Hepatocyte (in vitro differentiated cells): ENCODE results near the gene ITM2C. TPM values are rescaled to one million over a fixed set of nuclear protein-coding genes. Genes with fewer than 3 reads are reported as not detected.

Source experiments
- DNase-seq: peaks from one replicate; pipeline ENCODE4 v3.0.0-alpha.2; 2016; ENCODE audit warnings: low spot score
- H2AFZ ChIP-seq: fragments of 200-600 bp; sonication (generic); 2 replicates; pipeline ENCODE4 v1.6.0; 2016; ENCODE audit warnings: antibody characterized with exemption, mild to moderate bottlenecking
- H3K27ac ChIP-seq: fragments of 200-600 bp; sonication (generic); 2 replicates; pipeline ENCODE4 v1.5.1; 2016; ENCODE audit warnings: mild to moderate bottlenecking
- H3K27me3 ChIP-seq: fragments of 200-600 bp; sonication (generic); 2 replicates; pipeline ENCODE4 v1.6.1; 2016
- H3K36me3 ChIP-seq: fragments of 200-600 bp; sonication (generic); replicated peaks from 2 replicates; pipeline ENCODE4 v1.5.1; 2016; ENCODE audit warnings: low read depth; ENCODE audit not compliant: insufficient read depth
- H3K4me1 ChIP-seq: fragments of 200-600 bp; sonication (generic); 2 replicates; pipeline ENCODE4 v1.5.1; 2016; ENCODE audit warnings: mild to moderate bottlenecking, moderate library complexity; ENCODE audit not compliant: insufficient read depth
- H3K4me2 ChIP-seq: fragments of 200-600 bp; sonication (generic); 2 replicates; pipeline ENCODE4 v1.6.0; 2016
- H3K4me3 ChIP-seq: fragments of 200-600 bp; sonication (generic); 2 replicates; pipeline ENCODE4 v1.5.1; 2016; ENCODE audit warnings: mild to moderate bottlenecking
- H3K79me2 ChIP-seq: fragments of 200-600 bp; sonication (generic); 2 replicates; pipeline ENCODE4 v1.6.0; 2017; ENCODE audit warnings: mild to moderate bottlenecking
- H3K9me2 ChIP-seq: fragments of 200-600 bp; sonication (generic); replicated peaks from 2 replicates; pipeline ENCODE4 v1.6.0; 2017; ENCODE audit warnings: mild to moderate bottlenecking; ENCODE audit not compliant: insufficient read depth
- H3K9me3 ChIP-seq: fragments of 200-600 bp; sonication (generic); 2 replicates; pipeline ENCODE4 v1.5.1; 2016; ENCODE audit warnings: low read depth, mild to moderate bottlenecking
- H4K20me1 ChIP-seq: fragments of 200-600 bp; sonication (generic); 2 replicates; pipeline ENCODE4 v1.6.0; 2016; ENCODE audit warnings: mild to moderate bottlenecking; ENCODE audit not compliant: insufficient read depth, poor library complexity, severe bottlenecking
- CTCF ChIP-seq: fragments of 200-600 bp; sonication (generic); IDR thresholded peaks from 2 replicates; pipeline ENCODE4 v1.5.1; 2016; ENCODE audit warnings: antibody characterized with exemption, mild to moderate bottlenecking; ENCODE audit not compliant: poor library complexity
- EZH2 ChIP-seq: fragments of 200-600 bp; sonication (generic); IDR thresholded peaks from 2 replicates; pipeline ENCODE4 v1.6.1; 2016; ENCODE audit warnings: antibody characterized with exemption, mild to moderate bottlenecking, borderline replicate concordance
- EZH2phosphoT487 ChIP-seq: fragments of 200-600 bp; sonication (generic); IDR thresholded peaks from one replicate; pipeline ENCODE4 v1.6.1; 2018; ENCODE audit warnings: antibody characterized with exemption, mild to moderate bottlenecking, low read depth, moderate library complexity; ENCODE audit not compliant: unreplicated experiment, severe bottlenecking
- WGBS: methylation state at CpG from one replicate; pipeline ENCODE4 v1.1.6; 2016; ENCODE audit warnings: low lambda C conversion rate; ENCODE audit errors: missing lambda C conversion rate; 5-methylcytosine and 5-hydroxymethylcytosine counted together
- polyA plus RNA-seq: library from polyadenylated mRNA; unstranded; fragments of >200 nt; fragmentation: Nextera tagmentation; extraction: Ambion mirVana; gene quantifications from 2 replicates; pipeline ENCODE4 v1.2.1, GENCODE V29; 2016
- total RNA-seq: library from RNA; depleted of rRNA; stranded (reverse); fragments of >200 nt; gene quantifications from 2 replicates; pipeline ENCODE4 v1.2.3, GENCODE V29; 2014

ITM2C gene
- total and polyA plus RNA-seq, 2 experiments from 2014 or later = 485 to 537 TPM

GRCh38 chr2:230823264-230823964 is 41.3 kb upstream of the ITM2C start:
- TF ChIP-seq CTCF (no peak), EZH2 (no peak), EZH2phosphoT487 (no peak)
- no peak overlapping the region for H3K27ac ChIP-seq
- H3K9me3 ChIP-seq = no peaks in the 10 kb centered on the region
- no peak overlapping the region for H3K4me2 ChIP-seq
- WGBS = 84% methylated on average over 10 of the region's 10 CpGs
- no peak for DNase-seq
- H3K9me2 ChIP-seq = no peaks in the 10 kb centered on the region
- H2AFZ ChIP-seq = no peak overlapping the region
- no peaks in the 10 kb centered on the region for H3K27me3 ChIP-seq
- H3K79me2 ChIP-seq = no peaks in the 10 kb centered on the region
- no peaks in the 10 kb centered on the region for H3K4me1 ChIP-seq
- H4K20me1 ChIP-seq = no peaks in the 10 kb centered on the region
- H3K36me3 ChIP-seq = no peaks in the 10 kb centered on the region
- no peak overlapping the region for H3K4me3 ChIP-seq

- H3K4me3 ChIP-seq = no peak overlapping the region
- no peaks in the 10 kb centered on the region for H4K20me1 ChIP-seq
- H3K36me3 ChIP-seq = no peaks in the 10 kb centered on the region
- H3K27ac ChIP-seq = no peak overlapping the region
- peak overlapping the region; percentile 74 for H3K4me2 ChIP-seq
- H2AFZ ChIP-seq = no peak overlapping the region
- H3K9me2 ChIP-seq = no peaks in the 10 kb centered on the region
- H3K4me1 ChIP-seq = no peaks in the 10 kb centered on the region
- TF ChIP-seq CTCF (peak; percentile 78), EZH2phosphoT487 (no peak), EZH2 (no peak)
- no peaks in the 10 kb centered on the region for H3K9me3 ChIP-seq
- DNase-seq = peak; percentile 88
- 11% methylated on average over 12 of the region's 14 CpGs for WGBS
- no peaks in the 10 kb centered on the region for H3K27me3 ChIP-seq
- H3K79me2 ChIP-seq = no peaks in the 10 kb centered on the region
Measured at GRCh38 chr2:230824406-230824978, 40.2 kb upstream of the ITM2C start.

- no peak for DNase-seq
- Histone ChIP-seq H3K27ac (no peak overlapping the region), H3K9me2 (no peaks in the 10 kb centered on the region), H3K9me3 (no peaks in the 10 kb centered on the region), H2AFZ (no peak overlapping the region), H4K20me1 (no peaks in the 10 kb centered on the region), H3K4me2 (no peak overlapping the region), H3K4me1 (no peaks in the 10 kb centered on the region), H3K4me3 (no peak overlapping the region), H3K79me2 (no peaks in the 10 kb centered on the region), H3K27me3 (no peaks in the 10 kb centered on the region), H3K36me3 (no peaks in the 10 kb centered on the region)
- TF ChIP-seq CTCF (no peak), EZH2phosphoT487 (no peak), EZH2 (no peak)
- WGBS = 70% methylated on average over 1 of the region's 1 CpG
Measured at GRCh38 chr2:230825354-230825753, 39.4 kb upstream of the ITM2C start.
